GM23338 (cell line): ENCODE data around the gene LHB. TPM values are rescaled to one million over a fixed set of nuclear protein-coding genes. Genes with fewer than 3 reads are reported as not detected.
"Not testable (repeated sequence)": the region's sequence is repeated elsewhere in the genome, so short reads cannot be mapped to it uniquely, and the experiment has no call there.

Experiments used
- ATAC-seq: fragments of 200-7000 bp; cut with Tn5 transposase; 3 replicates; pipeline ENCODE4 v1.9.1; 2020
- DNase-seq: peaks from one replicate; pipeline ENCODE4 v3.0.0-alpha.2; 2015; ENCODE audit warnings: low spot score
- H2AFZ ChIP-seq: fragments of 200-600 bp; sonication (generic); 2 replicates; pipeline ENCODE4 v1.8.0; 2016; ENCODE audit warnings: antibody characterized with exemption, mild to moderate bottlenecking, moderate library complexity
- H3F3A ChIP-seq: fragments of 200-600 bp; sonication (generic); replicated peaks from 2 replicates; pipeline ENCODE4 v1.8.0; 2017; ENCODE audit warnings: antibody characterized with exemption, mixed run types, low read depth
- H3K27ac ChIP-seq: fragments of 200-600 bp; sonication (generic); 2 replicates; pipeline ENCODE4 v1.6.1; 2016; ENCODE audit warnings: low read depth
- H3K27me3 ChIP-seq: fragments of 200-600 bp; sonication (generic); 2 replicates; pipeline ENCODE4 v1.8.0; 2016; ENCODE audit warnings: mild to moderate bottlenecking, mixed run types, moderate library complexity; ENCODE audit not compliant: insufficient read depth
- H3K36me3 ChIP-seq: fragments of 200-600 bp; sonication (generic); 2 replicates; pipeline ENCODE4 v1.8.0; 2016; ENCODE audit warnings: mild to moderate bottlenecking; ENCODE audit not compliant: insufficient read depth
- H3K4me1 ChIP-seq: fragments of 200-600 bp; sonication (generic); 2 replicates; pipeline ENCODE4 v1.8.0; 2016; ENCODE audit warnings: mild to moderate bottlenecking, moderate library complexity; ENCODE audit not compliant: insufficient read depth
- H3K4me2 ChIP-seq: fragments of 200-600 bp; sonication (generic); 2 replicates; pipeline ENCODE4 v1.7.1; 2017; ENCODE audit warnings: mixed run types
- H3K4me3 ChIP-seq: fragments of 200-600 bp; sonication (generic); 2 replicates; pipeline ENCODE4 v1.6.1; 2016; ENCODE audit warnings: mixed run types
- H3K79me2 ChIP-seq: fragments of 200-600 bp; sonication (generic); replicated peaks from 2 replicates; pipeline ENCODE4 v1.8.0; 2017; ENCODE audit warnings: mild to moderate bottlenecking; ENCODE audit not compliant: insufficient read depth
- H3K9me2 ChIP-seq: fragments of 200-600 bp; sonication (generic); 2 replicates; pipeline ENCODE4 v1.8.0; 2017; ENCODE audit not compliant: insufficient read depth
- H4K20me1 ChIP-seq: fragments of 200-600 bp; sonication (generic); replicated peaks from 2 replicates; pipeline ENCODE4 v1.8.0; 2017; ENCODE audit warnings: mild to moderate bottlenecking; ENCODE audit not compliant: insufficient read depth
- H3K27ac Mint-ChIP-seq: 2 replicates; pipeline ENCODE4 v1.8.0; 2020; ENCODE audit warnings: inconsistent platforms, mild to moderate bottlenecking, moderate library complexity, mixed read lengths
- H3K27me3 Mint-ChIP-seq: 3 replicates; pipeline ENCODE4 v1.8.0; 2022; ENCODE audit warnings: low read depth, mild to moderate bottlenecking, moderate library complexity, mixed read lengths, inconsistent platforms; ENCODE audit not compliant: insufficient read depth, poor library complexity
- H3K36me3 Mint-ChIP-seq: 3 replicates; pipeline ENCODE4 v1.8.0; 2021; ENCODE audit warnings: low read depth, mild to moderate bottlenecking, inconsistent platforms, moderate library complexity, mixed read lengths
- H3K4me1 Mint-ChIP-seq: 3 replicates; pipeline ENCODE4 v1.8.0; 2020; ENCODE audit warnings: mild to moderate bottlenecking, inconsistent platforms, mixed read lengths
- H3K4me3 Mint-ChIP-seq: 3 replicates; pipeline ENCODE4 v1.8.0; 2021; ENCODE audit warnings: moderate library complexity, mild to moderate bottlenecking, inconsistent platforms, mixed read lengths
- H3K9me3 Mint-ChIP-seq: 3 replicates; pipeline ENCODE4 v1.8.0; 2020; ENCODE audit warnings: moderate library complexity, mild to moderate bottlenecking, inconsistent platforms, mixed read lengths
- JUNB ChIP-seq: IDR thresholded peaks from one replicate; pipeline ENCODE4 v1.6.1; 2016; ENCODE audit warnings: antibody characterized with exemption; ENCODE audit not compliant: unreplicated experiment
- polyA plus RNA-seq: library from polyadenylated mRNA; unstranded; fragments of >200 nt; fragmentation: Nextera tagmentation; extraction: Ambion mirVana; gene quantifications from 2 replicates; pipeline ENCODE4 v1.2.1, GENCODE V29; 2016
- total RNA-seq: library from RNA; depleted of rRNA; stranded (reverse); fragments of >200 nt; shearing (Covaris generic); gene quantifications from 2 replicates; pipeline ENCODE4 v1.2.3, GENCODE V29; 2014
- TF ChIP-seq, protein P1 (sequence below), 2 experiments: fragments of 200-600 bp in 1 of 2; sonication (generic) in 1 of 2; conservative IDR thresholded peaks; 2 replicates each; pipeline versions ENCODE4 v1.5.1 to v1.6.1; 2016 to 2017; ENCODE audit warnings: antibody characterized with exemption in 2 of 2, low read depth in 2 of 2, mild to moderate bottlenecking in 2 of 2, moderate library complexity in 1 of 2
- TF ChIP-seq, protein P2 (sequence below): fragments of 250-450 bp; sonication (Bioruptor Pico); IDR thresholded peaks from 2 replicates; pipeline ENCODE4 v1.5.0; 2020; ENCODE audit warnings: mild to moderate bottlenecking, moderate library complexity

LHB gene
- total and polyA plus RNA-seq, 2 experiments from 2014 or later = 0.76 TPM; not detected in 1

DNA sequence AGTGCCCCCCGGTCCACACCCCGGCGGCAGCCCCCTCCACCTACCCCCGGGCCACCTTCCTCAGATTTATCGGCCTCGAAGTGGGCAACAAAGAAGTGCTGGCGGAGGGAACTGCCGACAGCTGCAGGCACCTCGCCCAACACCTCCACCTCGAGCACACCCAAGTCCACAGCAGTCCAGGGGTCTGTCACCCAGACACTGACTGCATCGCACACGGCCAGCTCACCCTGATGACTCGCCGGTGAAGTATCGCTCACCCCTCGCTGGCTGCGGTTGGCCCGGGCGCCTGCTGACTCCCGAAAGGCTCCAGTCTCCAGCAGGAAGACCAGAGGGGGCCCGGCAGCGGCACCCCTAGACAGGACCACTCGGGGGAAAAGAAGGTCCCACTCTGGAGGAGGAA is 8.7 kb upstream of the LHB start:
- DNase-seq, H3K4me1 Mint-ChIP-seq, H3K4me3 Mint-ChIP-seq, H3K4me1 ChIP-seq, H3K27ac Mint-ChIP-seq, H3K27ac ChIP-seq, H2AFZ ChIP-seq, H3K4me3 ChIP-seq, H3K4me2 ChIP-seq, ATAC-seq, H3K36me3 Mint-ChIP-seq, H3K36me3 ChIP-seq, H3K79me2 ChIP-seq, H4K20me1 ChIP-seq, H3F3A ChIP-seq, H3K9me3 Mint-ChIP-seq, H3K9me2 ChIP-seq: not testable (repeated sequence)
- peaks cover 13% of the 10 kb centered on the region for H3K27me3 Mint-ChIP-seq
- H3K27me3 ChIP-seq = peaks cover 10% of the 10 kb centered on the region; the same call in 1 of the 2 replicates

DNA sequence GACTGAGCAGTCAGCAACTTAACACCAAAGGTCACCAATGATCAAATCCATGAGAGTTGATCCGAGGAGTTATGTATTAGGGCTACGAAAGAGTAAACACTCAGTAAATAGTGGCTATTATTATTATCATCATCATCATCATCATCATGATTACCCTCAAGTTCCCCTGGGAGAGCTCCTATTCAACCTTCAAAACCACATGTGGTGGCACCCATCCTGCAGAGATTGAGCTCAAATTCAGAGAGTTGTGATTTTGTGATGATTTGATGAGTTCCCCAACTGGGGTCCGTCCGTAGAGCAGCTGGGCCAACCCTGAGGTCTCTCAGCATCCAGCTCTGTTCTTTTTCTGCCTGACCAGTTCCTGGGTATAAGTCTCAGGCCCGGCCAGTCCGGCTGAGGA is 8.2 kb upstream of the LHB start:
- not testable (repeated sequence) for H4K20me1 ChIP-seq, H3K9me2 ChIP-seq, H3K27ac ChIP-seq, H3K36me3 ChIP-seq, H3K4me3 Mint-ChIP-seq, H3K79me2 ChIP-seq, H3K4me2 ChIP-seq, ATAC-seq, H3K4me3 ChIP-seq, H3K36me3 Mint-ChIP-seq, H2AFZ ChIP-seq, DNase-seq, H3K9me3 Mint-ChIP-seq, H3F3A ChIP-seq, H3K27ac Mint-ChIP-seq
- peaks cover 11% of the 10 kb centered on the region; the same call in 1 of the 2 replicates for H3K4me1 ChIP-seq
- peaks cover 15% of the 10 kb centered on the region; the same call in 1 of the 2 replicates for H3K27me3 ChIP-seq
- Mint-ChIP-seq H3K27me3 (peaks cover 14% of the 10 kb centered on the region), H3K4me1 (peaks cover 10% of the 10 kb centered on the region)

DNA sequence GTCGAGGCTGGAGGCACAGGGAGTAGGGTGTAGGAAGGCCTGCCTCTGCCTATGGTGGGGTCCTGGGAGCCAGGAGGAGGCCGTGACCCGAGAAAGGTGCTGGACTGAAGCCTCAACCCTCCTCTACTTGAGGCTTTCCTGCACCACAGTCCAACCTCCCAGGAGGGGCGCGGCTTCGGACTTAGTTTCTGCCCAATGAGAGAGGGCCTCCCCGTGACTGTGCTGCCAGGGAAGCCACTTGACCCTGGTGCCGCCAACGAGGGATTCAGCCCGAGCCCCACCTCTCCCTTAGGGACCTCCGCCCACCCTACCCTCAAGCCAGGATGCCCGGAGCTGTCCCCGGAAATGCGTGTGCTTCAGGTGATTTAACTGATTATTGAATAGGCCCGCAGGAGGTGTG is 7.3 kb upstream of the LHB start, which contains the start of gene CGB3:
CGB3 (minus strand) TSS at position 101 of the 400 bp plus-strand sequence. CDS start 362 bp downstream, outside the sequence.
- H3K4me1 ChIP-seq = peaks cover 16% of the 10 kb centered on the region; the same call in 1 of the 2 replicates
- not testable (repeated sequence) for H3K27ac Mint-ChIP-seq, H3F3A ChIP-seq, H3K79me2 ChIP-seq, H3K27ac ChIP-seq, H2AFZ ChIP-seq, H3K36me3 Mint-ChIP-seq, H3K4me3 Mint-ChIP-seq, H4K20me1 ChIP-seq, DNase-seq, H3K4me3 ChIP-seq, ATAC-seq, H3K36me3 ChIP-seq, H3K9me2 ChIP-seq, H3K4me2 ChIP-seq, H3K9me3 Mint-ChIP-seq
- Mint-ChIP-seq H3K4me1 (peaks cover 14% of the 10 kb centered on the region), H3K27me3 (peaks cover 11% of the 10 kb centered on the region)
- peaks cover 23% of the 10 kb centered on the region for H3K27me3 ChIP-seq

DNA sequence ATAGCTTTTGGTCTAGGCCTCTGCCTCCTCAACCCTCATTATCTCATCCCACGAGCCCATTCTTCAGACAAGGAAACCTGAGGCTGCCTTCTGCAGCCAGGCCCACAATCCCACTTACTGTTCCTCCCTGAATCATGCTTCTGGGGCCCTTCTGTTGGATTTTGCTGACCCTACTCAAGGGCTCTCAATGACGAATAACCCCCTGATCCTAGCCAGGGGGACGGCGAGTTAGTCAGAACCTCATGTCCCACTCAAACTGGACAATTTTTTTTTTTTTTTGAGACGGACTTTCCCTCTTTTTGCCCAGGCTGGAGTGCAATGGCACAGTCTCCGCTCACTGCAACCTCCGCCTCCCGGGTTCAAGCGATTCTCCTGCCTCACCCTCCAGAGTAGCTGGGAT is 5.2 kb upstream of the LHB start:
- no peak for ATAC-seq
- no peaks in the 10 kb centered on the region for H3K9me2 ChIP-seq
- no peak for DNase-seq
- no peaks in the 10 kb centered on the region for H3K79me2 ChIP-seq
- peaks cover 24% of the 10 kb centered on the region for H3K27me3 Mint-ChIP-seq
- H3K36me3 Mint-ChIP-seq = no peaks in the 10 kb centered on the region
- H3K27me3 ChIP-seq = peaks cover 35% of the 10 kb centered on the region
- no peak overlapping the region for H3K4me3 ChIP-seq
- peaks cover 3% of the 10 kb centered on the region; the same call in 1 of the 3 replicates for H3K9me3 Mint-ChIP-seq
- H3K27ac Mint-ChIP-seq = no peak overlapping the region
- H3K36me3 ChIP-seq = no peaks in the 10 kb centered on the region
- 0 out of 2 replicates have a peak, but pooled peaks cover 3% of the 10 kb centered on the region for H3F3A ChIP-seq
- H3K27ac ChIP-seq = no peak overlapping the region
- H3K4me3 Mint-ChIP-seq = no peak overlapping the region
- no peak overlapping the region for H3K4me2 ChIP-seq
- peaks cover 19% of the 10 kb centered on the region; the same call in 1 of the 2 replicates for H3K4me1 ChIP-seq
- no peak overlapping the region for H2AFZ ChIP-seq
- H4K20me1 ChIP-seq = no peaks in the 10 kb centered on the region
- H3K4me1 Mint-ChIP-seq = peaks cover 22% of the 10 kb centered on the region
- TF ChIP-seq, protein P1, sequence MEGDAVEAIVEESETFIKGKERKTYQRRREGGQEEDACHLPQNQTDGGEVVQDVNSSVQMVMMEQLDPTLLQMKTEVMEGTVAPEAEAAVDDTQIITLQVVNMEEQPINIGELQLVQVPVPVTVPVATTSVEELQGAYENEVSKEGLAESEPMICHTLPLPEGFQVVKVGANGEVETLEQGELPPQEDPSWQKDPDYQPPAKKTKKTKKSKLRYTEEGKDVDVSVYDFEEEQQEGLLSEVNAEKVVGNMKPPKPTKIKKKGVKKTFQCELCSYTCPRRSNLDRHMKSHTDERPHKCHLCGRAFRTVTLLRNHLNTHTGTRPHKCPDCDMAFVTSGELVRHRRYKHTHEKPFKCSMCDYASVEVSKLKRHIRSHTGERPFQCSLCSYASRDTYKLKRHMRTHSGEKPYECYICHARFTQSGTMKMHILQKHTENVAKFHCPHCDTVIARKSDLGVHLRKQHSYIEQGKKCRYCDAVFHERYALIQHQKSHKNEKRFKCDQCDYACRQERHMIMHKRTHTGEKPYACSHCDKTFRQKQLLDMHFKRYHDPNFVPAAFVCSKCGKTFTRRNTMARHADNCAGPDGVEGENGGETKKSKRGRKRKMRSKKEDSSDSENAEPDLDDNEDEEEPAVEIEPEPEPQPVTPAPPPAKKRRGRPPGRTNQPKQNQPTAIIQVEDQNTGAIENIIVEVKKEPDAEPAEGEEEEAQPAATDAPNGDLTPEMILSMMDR (conservative IDR thresholded peaks at IDR 0.05; ENCODE audit: low read depth in 2 of 2) = no peak
- TF ChIP-seq, protein P2, sequence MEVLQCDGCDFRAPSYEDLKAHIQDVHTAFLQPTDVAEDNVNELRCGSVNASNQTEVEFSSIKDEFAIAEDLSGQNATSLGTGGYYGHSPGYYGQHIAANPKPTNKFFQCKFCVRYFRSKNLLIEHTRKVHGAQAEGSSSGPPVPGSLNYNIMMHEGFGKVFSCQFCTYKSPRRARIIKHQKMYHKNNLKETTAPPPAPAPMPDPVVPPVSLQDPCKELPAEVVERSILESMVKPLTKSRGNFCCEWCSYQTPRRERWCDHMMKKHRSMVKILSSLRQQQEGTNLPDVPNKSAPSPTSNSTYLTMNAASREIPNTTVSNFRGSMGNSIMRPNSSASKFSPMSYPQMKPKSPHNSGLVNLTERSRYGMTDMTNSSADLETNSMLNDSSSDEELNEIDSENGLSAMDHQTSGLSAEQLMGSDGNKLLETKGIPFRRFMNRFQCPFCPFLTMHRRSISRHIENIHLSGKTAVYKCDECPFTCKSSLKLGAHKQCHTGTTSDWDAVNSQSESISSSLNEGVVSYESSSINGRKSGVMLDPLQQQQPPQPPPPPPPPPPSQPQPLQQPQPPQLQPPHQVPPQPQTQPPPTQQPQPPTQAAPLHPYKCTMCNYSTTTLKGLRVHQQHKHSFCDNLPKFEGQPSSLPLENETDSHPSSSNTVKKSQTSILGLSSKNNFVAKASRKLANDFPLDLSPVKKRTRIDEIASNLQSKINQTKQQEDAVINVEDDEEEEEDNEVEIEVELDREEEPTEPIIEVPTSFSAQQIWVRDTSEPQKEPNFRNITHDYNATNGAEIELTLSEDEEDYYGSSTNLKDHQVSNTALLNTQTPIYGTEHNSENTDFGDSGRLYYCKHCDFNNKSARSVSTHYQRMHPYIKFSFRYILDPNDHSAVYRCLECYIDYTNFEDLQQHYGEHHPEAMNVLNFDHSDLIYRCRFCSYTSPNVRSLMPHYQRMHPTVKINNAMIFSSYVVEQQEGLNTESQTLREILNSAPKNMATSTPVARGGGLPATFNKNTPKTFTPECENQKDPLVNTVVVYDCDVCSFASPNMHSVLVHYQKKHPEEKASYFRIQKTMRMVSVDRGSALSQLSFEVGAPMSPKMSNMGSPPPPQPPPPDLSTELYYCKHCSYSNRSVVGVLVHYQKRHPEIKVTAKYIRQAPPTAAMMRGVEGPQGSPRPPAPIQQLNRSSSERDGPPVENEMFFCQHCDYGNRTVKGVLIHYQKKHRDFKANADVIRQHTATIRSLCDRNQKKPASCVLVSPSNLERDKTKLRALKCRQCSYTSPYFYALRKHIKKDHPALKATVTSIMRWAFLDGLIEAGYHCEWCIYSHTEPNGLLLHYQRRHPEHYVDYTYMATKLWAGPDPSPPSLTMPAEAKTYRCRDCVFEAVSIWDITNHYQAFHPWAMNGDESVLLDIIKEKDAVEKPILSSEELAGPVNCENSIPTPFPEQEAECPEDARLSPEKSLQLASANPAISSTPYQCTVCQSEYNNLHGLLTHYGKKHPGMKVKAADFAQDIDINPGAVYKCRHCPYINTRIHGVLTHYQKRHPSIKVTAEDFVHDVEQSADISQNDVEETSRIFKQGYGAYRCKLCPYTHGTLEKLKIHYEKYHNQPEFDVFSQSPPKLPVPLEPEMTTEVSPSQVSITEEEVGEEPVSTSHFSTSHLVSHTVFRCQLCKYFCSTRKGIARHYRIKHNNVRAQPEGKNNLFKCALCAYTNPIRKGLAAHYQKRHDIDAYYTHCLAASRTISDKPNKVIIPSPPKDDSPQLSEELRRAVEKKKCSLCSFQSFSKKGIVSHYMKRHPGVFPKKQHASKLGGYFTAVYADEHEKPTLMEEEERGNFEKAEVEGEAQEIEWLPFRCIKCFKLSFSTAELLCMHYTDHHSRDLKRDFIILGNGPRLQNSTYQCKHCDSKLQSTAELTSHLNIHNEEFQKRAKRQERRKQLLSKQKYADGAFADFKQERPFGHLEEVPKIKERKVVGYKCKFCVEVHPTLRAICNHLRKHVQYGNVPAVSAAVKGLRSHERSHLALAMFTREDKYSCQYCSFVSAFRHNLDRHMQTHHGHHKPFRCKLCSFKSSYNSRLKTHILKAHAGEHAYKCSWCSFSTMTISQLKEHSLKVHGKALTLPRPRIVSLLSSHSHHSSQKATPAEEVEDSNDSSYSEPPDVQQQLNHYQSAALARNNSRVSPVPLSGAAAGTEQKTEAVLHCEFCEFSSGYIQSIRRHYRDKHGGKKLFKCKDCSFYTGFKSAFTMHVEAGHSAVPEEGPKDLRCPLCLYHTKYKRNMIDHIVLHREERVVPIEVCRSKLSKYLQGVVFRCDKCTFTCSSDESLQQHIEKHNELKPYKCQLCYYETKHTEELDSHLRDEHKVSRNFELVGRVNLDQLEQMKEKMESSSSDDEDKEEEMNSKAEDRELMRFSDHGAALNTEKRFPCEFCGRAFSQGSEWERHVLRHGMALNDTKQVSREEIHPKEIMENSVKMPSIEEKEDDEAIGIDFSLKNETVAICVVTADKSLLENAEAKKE (CRISPR knock-in tag) = no peak
- TF ChIP-seq JUNB = no peak
